Measurements from ENCODE around the gene STXBP6. TPM values are rescaled to one million over a fixed set of nuclear protein-coding genes. Genes with fewer than 3 reads are reported as not detected.
A peak's percentile ranks its signal among the peaks of the same experiment; 100 is the strongest.

STXBP6 gene
- total and polyA plus RNA-seq, 2 experiments from 2014 or later, result 19.7 to 29.0 TPM

GRCh38 chr14:24820616-24821015 lies 229.3 kb downstream of the STXBP6 start (continued):
- TF ChIP-seq, protein P1, sequence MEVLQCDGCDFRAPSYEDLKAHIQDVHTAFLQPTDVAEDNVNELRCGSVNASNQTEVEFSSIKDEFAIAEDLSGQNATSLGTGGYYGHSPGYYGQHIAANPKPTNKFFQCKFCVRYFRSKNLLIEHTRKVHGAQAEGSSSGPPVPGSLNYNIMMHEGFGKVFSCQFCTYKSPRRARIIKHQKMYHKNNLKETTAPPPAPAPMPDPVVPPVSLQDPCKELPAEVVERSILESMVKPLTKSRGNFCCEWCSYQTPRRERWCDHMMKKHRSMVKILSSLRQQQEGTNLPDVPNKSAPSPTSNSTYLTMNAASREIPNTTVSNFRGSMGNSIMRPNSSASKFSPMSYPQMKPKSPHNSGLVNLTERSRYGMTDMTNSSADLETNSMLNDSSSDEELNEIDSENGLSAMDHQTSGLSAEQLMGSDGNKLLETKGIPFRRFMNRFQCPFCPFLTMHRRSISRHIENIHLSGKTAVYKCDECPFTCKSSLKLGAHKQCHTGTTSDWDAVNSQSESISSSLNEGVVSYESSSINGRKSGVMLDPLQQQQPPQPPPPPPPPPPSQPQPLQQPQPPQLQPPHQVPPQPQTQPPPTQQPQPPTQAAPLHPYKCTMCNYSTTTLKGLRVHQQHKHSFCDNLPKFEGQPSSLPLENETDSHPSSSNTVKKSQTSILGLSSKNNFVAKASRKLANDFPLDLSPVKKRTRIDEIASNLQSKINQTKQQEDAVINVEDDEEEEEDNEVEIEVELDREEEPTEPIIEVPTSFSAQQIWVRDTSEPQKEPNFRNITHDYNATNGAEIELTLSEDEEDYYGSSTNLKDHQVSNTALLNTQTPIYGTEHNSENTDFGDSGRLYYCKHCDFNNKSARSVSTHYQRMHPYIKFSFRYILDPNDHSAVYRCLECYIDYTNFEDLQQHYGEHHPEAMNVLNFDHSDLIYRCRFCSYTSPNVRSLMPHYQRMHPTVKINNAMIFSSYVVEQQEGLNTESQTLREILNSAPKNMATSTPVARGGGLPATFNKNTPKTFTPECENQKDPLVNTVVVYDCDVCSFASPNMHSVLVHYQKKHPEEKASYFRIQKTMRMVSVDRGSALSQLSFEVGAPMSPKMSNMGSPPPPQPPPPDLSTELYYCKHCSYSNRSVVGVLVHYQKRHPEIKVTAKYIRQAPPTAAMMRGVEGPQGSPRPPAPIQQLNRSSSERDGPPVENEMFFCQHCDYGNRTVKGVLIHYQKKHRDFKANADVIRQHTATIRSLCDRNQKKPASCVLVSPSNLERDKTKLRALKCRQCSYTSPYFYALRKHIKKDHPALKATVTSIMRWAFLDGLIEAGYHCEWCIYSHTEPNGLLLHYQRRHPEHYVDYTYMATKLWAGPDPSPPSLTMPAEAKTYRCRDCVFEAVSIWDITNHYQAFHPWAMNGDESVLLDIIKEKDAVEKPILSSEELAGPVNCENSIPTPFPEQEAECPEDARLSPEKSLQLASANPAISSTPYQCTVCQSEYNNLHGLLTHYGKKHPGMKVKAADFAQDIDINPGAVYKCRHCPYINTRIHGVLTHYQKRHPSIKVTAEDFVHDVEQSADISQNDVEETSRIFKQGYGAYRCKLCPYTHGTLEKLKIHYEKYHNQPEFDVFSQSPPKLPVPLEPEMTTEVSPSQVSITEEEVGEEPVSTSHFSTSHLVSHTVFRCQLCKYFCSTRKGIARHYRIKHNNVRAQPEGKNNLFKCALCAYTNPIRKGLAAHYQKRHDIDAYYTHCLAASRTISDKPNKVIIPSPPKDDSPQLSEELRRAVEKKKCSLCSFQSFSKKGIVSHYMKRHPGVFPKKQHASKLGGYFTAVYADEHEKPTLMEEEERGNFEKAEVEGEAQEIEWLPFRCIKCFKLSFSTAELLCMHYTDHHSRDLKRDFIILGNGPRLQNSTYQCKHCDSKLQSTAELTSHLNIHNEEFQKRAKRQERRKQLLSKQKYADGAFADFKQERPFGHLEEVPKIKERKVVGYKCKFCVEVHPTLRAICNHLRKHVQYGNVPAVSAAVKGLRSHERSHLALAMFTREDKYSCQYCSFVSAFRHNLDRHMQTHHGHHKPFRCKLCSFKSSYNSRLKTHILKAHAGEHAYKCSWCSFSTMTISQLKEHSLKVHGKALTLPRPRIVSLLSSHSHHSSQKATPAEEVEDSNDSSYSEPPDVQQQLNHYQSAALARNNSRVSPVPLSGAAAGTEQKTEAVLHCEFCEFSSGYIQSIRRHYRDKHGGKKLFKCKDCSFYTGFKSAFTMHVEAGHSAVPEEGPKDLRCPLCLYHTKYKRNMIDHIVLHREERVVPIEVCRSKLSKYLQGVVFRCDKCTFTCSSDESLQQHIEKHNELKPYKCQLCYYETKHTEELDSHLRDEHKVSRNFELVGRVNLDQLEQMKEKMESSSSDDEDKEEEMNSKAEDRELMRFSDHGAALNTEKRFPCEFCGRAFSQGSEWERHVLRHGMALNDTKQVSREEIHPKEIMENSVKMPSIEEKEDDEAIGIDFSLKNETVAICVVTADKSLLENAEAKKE (CRISPR knock-in tag; IDR thresholded peaks at IDR 0.05), result no peak
- TF ChIP-seq, protein P2, sequence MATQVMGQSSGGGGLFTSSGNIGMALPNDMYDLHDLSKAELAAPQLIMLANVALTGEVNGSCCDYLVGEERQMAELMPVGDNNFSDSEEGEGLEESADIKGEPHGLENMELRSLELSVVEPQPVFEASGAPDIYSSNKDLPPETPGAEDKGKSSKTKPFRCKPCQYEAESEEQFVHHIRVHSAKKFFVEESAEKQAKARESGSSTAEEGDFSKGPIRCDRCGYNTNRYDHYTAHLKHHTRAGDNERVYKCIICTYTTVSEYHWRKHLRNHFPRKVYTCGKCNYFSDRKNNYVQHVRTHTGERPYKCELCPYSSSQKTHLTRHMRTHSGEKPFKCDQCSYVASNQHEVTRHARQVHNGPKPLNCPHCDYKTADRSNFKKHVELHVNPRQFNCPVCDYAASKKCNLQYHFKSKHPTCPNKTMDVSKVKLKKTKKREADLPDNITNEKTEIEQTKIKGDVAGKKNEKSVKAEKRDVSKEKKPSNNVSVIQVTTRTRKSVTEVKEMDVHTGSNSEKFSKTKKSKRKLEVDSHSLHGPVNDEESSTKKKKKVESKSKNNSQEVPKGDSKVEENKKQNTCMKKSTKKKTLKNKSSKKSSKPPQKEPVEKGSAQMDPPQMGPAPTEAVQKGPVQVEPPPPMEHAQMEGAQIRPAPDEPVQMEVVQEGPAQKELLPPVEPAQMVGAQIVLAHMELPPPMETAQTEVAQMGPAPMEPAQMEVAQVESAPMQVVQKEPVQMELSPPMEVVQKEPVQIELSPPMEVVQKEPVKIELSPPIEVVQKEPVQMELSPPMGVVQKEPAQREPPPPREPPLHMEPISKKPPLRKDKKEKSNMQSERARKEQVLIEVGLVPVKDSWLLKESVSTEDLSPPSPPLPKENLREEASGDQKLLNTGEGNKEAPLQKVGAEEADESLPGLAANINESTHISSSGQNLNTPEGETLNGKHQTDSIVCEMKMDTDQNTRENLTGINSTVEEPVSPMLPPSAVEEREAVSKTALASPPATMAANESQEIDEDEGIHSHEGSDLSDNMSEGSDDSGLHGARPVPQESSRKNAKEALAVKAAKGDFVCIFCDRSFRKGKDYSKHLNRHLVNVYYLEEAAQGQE (IDR thresholded peaks at IDR 0.05; ENCODE audit: unreplicated experiment), result no peak
- TF ChIP-seq ZNF114 (CRISPR knock-in tag; IDR thresholded peaks at IDR 0.05), result no peak

DNA sequence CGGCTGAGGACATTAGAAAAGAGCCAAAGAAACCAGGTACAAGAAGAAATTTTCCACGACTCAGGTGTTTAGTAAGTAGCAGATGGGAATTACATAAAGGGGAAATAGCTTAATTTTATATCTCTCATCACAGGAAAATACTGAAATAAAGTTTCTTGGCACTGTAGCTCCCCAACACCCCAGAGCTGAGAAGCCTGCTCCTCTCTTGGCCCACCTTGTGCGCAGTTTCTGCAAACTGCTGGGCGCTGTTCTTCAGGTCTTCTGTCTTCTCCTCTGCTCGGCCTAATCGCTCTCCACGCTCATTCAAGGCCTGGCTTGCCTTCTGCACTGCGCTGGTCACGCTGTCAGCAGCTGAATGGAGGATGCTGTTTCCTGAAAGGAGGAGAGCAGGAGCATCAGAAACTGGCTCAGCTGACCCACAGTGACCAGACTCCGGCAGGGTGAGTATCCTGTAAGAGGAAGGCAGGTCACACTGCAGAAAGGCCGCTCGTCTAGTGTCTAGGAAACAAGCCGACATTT lies 231.1 kb downstream of the STXBP6 start:
- Histone ChIP-seq H3K27me3 (ENCODE audit: insufficient read depth) (no peaks in the 10 kb centered on the region), H4K20me1 (replicated peaks; ENCODE audit: insufficient read depth) (no peaks in the 10 kb centered on the region), H3K36me3 (ENCODE audit: insufficient read depth) (no peaks in the 10 kb centered on the region), H3K4me1 (ENCODE audit: insufficient read depth) (no peaks in the 10 kb centered on the region; the same call in 1 of the 2 replicates), H3K27ac (ENCODE audit: low read depth) (no peak overlapping the region), H3K4me3 (no peak overlapping the region), H3K79me2 (replicated peaks; ENCODE audit: insufficient read depth) (no peaks in the 10 kb centered on the region), H2AFZ (no peak overlapping the region), H3K9me2 (ENCODE audit: insufficient read depth) (no peaks in the 10 kb centered on the region), H3K4me2 (no peak overlapping the region), H3F3A (replicated peaks; ENCODE audit: low read depth) (no peaks in the 10 kb centered on the region)
- no peaks in the 10 kb centered on the region for H3K9me3 Mint-ChIP-seq
- ATAC-seq, result no peak
- no peak for DNase-seq (ENCODE audit: low spot score)
- no peak overlapping the region for H3K4me3 Mint-ChIP-seq
- peak overlapping the region; percentile 67; the same call in 1 of the 2 replicates for H3K27ac Mint-ChIP-seq
- no peaks in the 10 kb centered on the region for H3K36me3 Mint-ChIP-seq (ENCODE audit: low read depth)
- H3K4me1 Mint-ChIP-seq, result no peaks in the 10 kb centered on the region
- H3K27me3 Mint-ChIP-seq (ENCODE audit: insufficient read depth, low read depth, poor library complexity), result peaks cover 1% of the 10 kb centered on the region
- TF ChIP-seq ETS1 (IDR thresholded peaks at IDR 0.05) (no peak), JUNB (IDR thresholded peaks at IDR 0.05; ENCODE audit: unreplicated experiment) (no peak), NANOG (IDR thresholded peaks at IDR 0.05; ENCODE audit: borderline replicate concordance) (no peak)

All from GM23338 (cell line).